Vagina (tissue), 2 donors: ENCODE measurements around the gene NAGPA. TPM values are rescaled to one million over a fixed set of nuclear protein-coding genes. Genes with fewer than 3 reads are reported as not detected.

Experiments
- DNase-seq, 2 donors: peaks; one replicate each; pipeline ENCODE4 v3.0.0-alpha.2; 2017; ENCODE audit errors: extremely low spot score in 2 of 2
- H3K27ac ChIP-seq: fragments of 200-600 bp; sonication (generic); one replicate; pipeline ENCODE4 v1.5.1; 2019
- H3K27me3 ChIP-seq: fragments of 200-600 bp; sonication (generic); one replicate; pipeline ENCODE4 v1.5.1; 2019
- H3K36me3 ChIP-seq, 2 donors: fragments of 200-600 bp; sonication (generic); one replicate each; pipeline ENCODE4 v1.5.1; 2017 to 2019
- H3K4me1 ChIP-seq: fragments of 200-600 bp; sonication (generic); one replicate; pipeline ENCODE4 v1.5.1; 2019
- H3K4me3 ChIP-seq, 2 donors: fragments of 200-600 bp; sonication (generic); 1 replicate in 1 of 2; 2 replicates in 1 of 2; pipeline ENCODE4 v1.5.1; 2016 to 2019
- H3K9me3 ChIP-seq: fragments of 200-600 bp; sonication (generic); one replicate; pipeline ENCODE4 v1.5.1; 2019
- CTCF ChIP-seq, 3 experiments: fragments of 450-650 bp in 2 of 3; fragments of 200-600 bp in 1 of 3; sonication (generic) in 1 of 3; IDR thresholded peaks; one replicate each; pipeline ENCODE4 v1.5.1; 2017 to 2019; ENCODE audit warnings: antibody characterized with exemption in 3 of 3, mild to moderate bottlenecking in 2 of 3, moderate library complexity in 2 of 3
- POLR2A ChIP-seq, 2 donors: fragments of 450-650 bp; IDR thresholded peaks; one replicate each; pipeline ENCODE4 v1.6.1; 2017; ENCODE audit warnings: antibody characterized with exemption in 2 of 2, mild to moderate bottlenecking in 2 of 2, moderate library complexity in 2 of 2
- POLR2AphosphoS5 ChIP-seq, 2 donors: sonication (generic); formaldehyde crosslinking; IDR thresholded peaks; one replicate each; pipeline ENCODE4 v1.9.0; 2017; ENCODE audit warnings: antibody characterized with exemption in 2 of 2, mild to moderate bottlenecking in 2 of 2, low read depth in 1 of 2; ENCODE audit not compliant: insufficient read depth in 1 of 2
- intact Hi-C: fragments of 100-400 bp; cut with DNase I; formaldehyde crosslinking; loops from one replicate; pipeline ENCODE4 v1.15.1; 2023
- total RNA-seq: library from RNA; depleted of rRNA; stranded (reverse); fragments of >200 nt; gene quantifications from one replicate; pipeline ENCODE4 v1.2.3, GENCODE V29; 2016

The NAGPA gene
- total RNA-seq, 1 donor from 2014 or later, result 9.8 TPM

DNA sequence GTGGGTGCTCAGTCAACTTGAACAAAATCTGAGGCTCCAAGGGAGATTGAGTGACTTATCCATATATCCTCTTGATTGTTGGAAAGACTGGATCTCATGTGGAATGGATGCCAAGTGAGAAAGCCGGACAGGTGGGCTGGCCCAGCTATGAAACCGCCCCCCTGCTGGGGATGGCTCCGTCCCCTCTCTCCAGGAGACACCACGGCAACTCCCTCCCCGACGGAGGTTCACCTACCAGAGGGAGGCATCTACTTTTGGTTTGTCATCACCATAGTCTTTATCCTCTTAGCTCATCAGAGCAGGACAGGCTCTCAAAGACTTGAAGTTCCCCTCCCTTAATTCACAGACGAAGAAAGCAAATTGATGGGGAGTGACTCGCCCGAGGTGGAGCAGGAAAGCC is 36.1 kb upstream of the NAGPA start:
- intact Hi-C loops, result no loop called here
- DNase-seq, result no peak
- Histone ChIP-seq H3K4me3 (no peak overlapping the region), H3K27ac (no peak overlapping the region), H3K9me3 (no peaks in the 10 kb centered on the region), H3K4me1 (peaks cover 18% of the 10 kb centered on the region), H3K27me3 (no peaks in the 10 kb centered on the region), H3K36me3 (no peaks in the 10 kb centered on the region)
- TF ChIP-seq CTCF (IDR thresholded peaks at IDR 0.05) (no peak), POLR2A (IDR thresholded peaks at IDR 0.05) (no peak)

- no peak for DNase-seq
- no peaks in the 10 kb centered on the region for H3K9me3 ChIP-seq
- no peak overlapping the region for H3K27ac ChIP-seq
- TF ChIP-seq POLR2AphosphoS5 (IDR thresholded peaks at IDR 0.05; ENCODE audit: insufficient read depth in 1 of 2, low read depth in 1 of 2) (no peak), CTCF (IDR thresholded peaks at IDR 0.05) (no peak), POLR2A (IDR thresholded peaks at IDR 0.05) (no peak)
- intact Hi-C loops, result no loop called here
- H3K36me3 ChIP-seq, result no peaks in the 10 kb centered on the region
- H3K27me3 ChIP-seq, result no peaks in the 10 kb centered on the region
- H3K4me3 ChIP-seq, result no peak overlapping the region
- H3K4me1 ChIP-seq, result peaks cover 18% of the 10 kb centered on the region
These were observed 35.3 kb upstream of the NAGPA start for GRCh38 chr16:5069048-5069447.

DNA sequence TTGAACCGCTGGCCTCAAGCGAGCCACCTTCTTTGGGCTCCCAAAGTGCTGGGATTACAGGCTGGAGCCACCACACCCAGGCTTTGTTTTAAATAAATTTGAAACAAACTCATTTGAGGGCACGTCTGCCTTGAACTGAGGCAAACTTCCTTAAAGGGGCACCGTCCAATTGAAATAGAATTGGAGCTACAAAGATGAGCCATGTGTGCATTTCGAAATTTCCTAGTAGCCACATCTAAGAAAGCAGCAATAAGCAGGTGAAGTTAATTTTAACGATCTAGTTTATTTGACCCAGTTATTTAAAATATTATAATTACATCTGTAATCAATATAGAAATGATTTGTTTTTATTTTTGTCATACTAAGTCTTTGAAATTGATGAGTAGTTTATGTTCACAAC is 32.8 kb upstream of the NAGPA start:
- H3K4me1 ChIP-seq, result peaks cover 8% of the 10 kb centered on the region
- no peak overlapping the region for H3K4me3 ChIP-seq
- H3K27ac ChIP-seq, result no peak overlapping the region
- H3K36me3 ChIP-seq, result no peaks in the 10 kb centered on the region
- no peak for TF ChIP-seq CTCF (IDR thresholded peaks at IDR 0.05)
- no peak for TF ChIP-seq POLR2A (IDR thresholded peaks at IDR 0.05)
- no peak for TF ChIP-seq POLR2AphosphoS5 (IDR thresholded peaks at IDR 0.05; ENCODE audit: insufficient read depth in 1 of 2, low read depth in 1 of 2)
- no peaks in the 10 kb centered on the region for H3K27me3 ChIP-seq
- intact Hi-C loops, result no loop called here
- DNase-seq, result no peak
- H3K9me3 ChIP-seq, result no peaks in the 10 kb centered on the region

GRCh38 chr16:5065813-5066212 is 32.1 kb upstream of the NAGPA start, which contains the start of gene C16orf89:
Gene C16orf89 (minus strand): TSS chr16:5065956. CDS start chr16:5065908, 48 bp downstream.
- Histone ChIP-seq H3K27ac (no peak within 1 kb of the TSS), H3K4me3 (no peak within 1 kb of the TSS), H3K4me1 (peaks cover under 1% of the 10 kb centered on the region), H3K36me3 (no peaks in the 10 kb centered on the region), H3K27me3 (no peaks in the 10 kb centered on the region), H3K9me3 (no peaks in the 10 kb centered on the region)
- TF ChIP-seq POLR2A (IDR thresholded peaks at IDR 0.05) (no peak), POLR2AphosphoS5 (IDR thresholded peaks at IDR 0.05; ENCODE audit: insufficient read depth in 1 of 2, low read depth in 1 of 2) (no peak), CTCF (IDR thresholded peaks at IDR 0.05) (no peak)
- intact Hi-C loops, result no loop called here
- no peak for DNase-seq

DNA sequence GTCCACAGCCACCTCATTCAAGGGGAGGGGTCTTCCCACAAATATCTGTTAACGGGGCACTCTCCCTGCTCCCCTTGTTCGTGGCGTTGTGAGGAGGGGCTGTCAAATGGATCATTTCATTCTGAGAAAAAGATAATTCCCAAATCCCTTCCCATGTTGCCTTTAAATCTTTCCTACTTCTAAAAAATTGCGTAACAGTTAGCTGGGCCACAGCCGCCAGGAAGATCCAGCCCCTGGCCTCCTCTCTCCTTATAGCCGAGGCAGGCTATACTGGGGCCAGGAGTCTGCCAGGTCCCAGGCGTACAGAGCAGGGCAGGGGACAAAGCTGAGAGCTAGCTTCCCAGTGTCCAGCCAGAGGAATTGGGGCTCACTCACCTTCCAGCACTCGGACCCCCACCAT is 31.6 kb upstream of the NAGPA start:
- intact Hi-C loops, result no loop called here
- no peaks in the 10 kb centered on the region for H3K27me3 ChIP-seq
- no peaks in the 10 kb centered on the region for H3K9me3 ChIP-seq
- no peak overlapping the region for H3K4me3 ChIP-seq
- no peaks in the 10 kb centered on the region for H3K36me3 ChIP-seq
- TF ChIP-seq CTCF (IDR thresholded peaks at IDR 0.05) (no peak), POLR2AphosphoS5 (IDR thresholded peaks at IDR 0.05; ENCODE audit: insufficient read depth in 1 of 2, low read depth in 1 of 2) (no peak)
- no peak overlapping the region for H3K27ac ChIP-seq
- no peak for DNase-seq
- no peaks in the 10 kb centered on the region for H3K4me1 ChIP-seq
